Cardiac muscle cell (in vitro differentiated cells and primary cell): ENCODE data around the gene NETO1. TPM values are rescaled to one million over a fixed set of nuclear protein-coding genes. Genes with fewer than 3 reads are reported as not detected.

Source experiments
- DNase-seq, 2 donors: peaks; one replicate each; pipeline versions ENCODE4 v3.0.0 to v3.0.0-alpha.2; 2010 to 2017; ENCODE audit warnings: low read depth in 1 of 2, low spot score in 1 of 2
- H3K27ac ChIP-seq: fragments of 200-600 bp; sonication (generic); 2 replicates; pipeline ENCODE4 v1.5.1; 2016
- H3K27me3 ChIP-seq: fragments of 200-600 bp; sonication (generic); 2 replicates; pipeline ENCODE4 v1.6.0; 2016; ENCODE audit warnings: control low read depth
- H3K36me3 ChIP-seq: fragments of 200-600 bp; sonication (generic); 2 replicates; pipeline ENCODE4 v1.5.1; 2016; ENCODE audit warnings: control low read depth
- H3K4me1 ChIP-seq: fragments of 200-600 bp; sonication (generic); 2 replicates; pipeline ENCODE4 v1.8.1; 2017; ENCODE audit warnings: low read depth, mild to moderate bottlenecking, mixed run types
- H3K4me3 ChIP-seq: fragments of 200-600 bp; sonication (generic); 2 replicates; pipeline ENCODE4 v1.5.1; 2016; ENCODE audit warnings: mild to moderate bottlenecking
- H3K9me3 ChIP-seq: fragments of 200-600 bp; sonication (generic); 2 replicates; pipeline ENCODE4 v1.5.1; 2017; ENCODE audit warnings: low read depth, mild to moderate bottlenecking, control low read depth
- polyA plus RNA-seq: library from polyadenylated mRNA; unstranded; fragments of >200 nt; fragmentation: Nextera tagmentation; extraction: Ambion mirVana; gene quantifications from 2 replicates; pipeline ENCODE4 v1.2.1, GENCODE V29; 2016
- total RNA-seq: library from RNA; depleted of rRNA; stranded (reverse); fragments of >200 nt; gene quantifications from 2 replicates; pipeline ENCODE4 v1.2.3, GENCODE V29; 2016
- TF ChIP-seq, protein P1 (sequence below): IDR thresholded peaks from 2 replicates; pipeline ENCODE4 v1.5.1; 2012; ENCODE audit warnings: low read depth, mild to moderate bottlenecking, low read length

The NETO1 gene
- total and polyA plus RNA-seq, 2 experiments from 2014 or later: 2.8 to 3.6 TPM

DNA sequence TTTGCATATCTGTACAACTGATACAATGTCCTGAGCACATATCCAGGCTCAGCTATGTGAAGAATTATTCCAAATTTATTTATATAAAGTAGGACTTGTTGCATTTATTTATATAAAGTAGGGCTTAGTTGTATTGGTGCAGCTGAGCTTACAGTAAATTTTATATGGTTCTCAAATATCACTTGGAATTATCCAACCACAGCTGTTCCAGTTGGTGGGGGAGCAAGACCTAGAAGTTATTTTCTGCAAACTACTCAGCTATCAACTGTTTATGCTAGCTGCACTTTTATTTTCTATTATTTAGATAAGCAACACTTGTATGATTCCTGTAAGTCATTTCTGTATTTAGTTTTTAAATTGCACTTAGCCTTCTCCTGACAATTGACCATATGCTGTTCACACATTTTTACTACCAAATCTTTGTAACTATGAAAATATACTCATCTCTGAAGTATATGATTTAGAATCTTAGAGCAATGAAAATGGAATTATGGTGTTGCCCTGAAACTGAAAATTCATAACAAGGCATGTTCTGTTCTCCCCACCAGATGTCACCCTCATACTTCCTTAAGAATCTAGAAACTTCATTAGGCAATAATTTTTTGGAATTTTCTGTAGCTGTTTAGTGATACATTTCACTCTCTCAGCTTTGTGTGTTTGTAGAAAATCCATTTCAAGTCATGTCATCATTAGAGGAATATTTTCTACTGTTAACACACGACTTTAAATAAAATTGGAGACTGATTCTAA is 166.7 kb downstream of the NETO1 start:
- TF ChIP-seq, protein P1, sequence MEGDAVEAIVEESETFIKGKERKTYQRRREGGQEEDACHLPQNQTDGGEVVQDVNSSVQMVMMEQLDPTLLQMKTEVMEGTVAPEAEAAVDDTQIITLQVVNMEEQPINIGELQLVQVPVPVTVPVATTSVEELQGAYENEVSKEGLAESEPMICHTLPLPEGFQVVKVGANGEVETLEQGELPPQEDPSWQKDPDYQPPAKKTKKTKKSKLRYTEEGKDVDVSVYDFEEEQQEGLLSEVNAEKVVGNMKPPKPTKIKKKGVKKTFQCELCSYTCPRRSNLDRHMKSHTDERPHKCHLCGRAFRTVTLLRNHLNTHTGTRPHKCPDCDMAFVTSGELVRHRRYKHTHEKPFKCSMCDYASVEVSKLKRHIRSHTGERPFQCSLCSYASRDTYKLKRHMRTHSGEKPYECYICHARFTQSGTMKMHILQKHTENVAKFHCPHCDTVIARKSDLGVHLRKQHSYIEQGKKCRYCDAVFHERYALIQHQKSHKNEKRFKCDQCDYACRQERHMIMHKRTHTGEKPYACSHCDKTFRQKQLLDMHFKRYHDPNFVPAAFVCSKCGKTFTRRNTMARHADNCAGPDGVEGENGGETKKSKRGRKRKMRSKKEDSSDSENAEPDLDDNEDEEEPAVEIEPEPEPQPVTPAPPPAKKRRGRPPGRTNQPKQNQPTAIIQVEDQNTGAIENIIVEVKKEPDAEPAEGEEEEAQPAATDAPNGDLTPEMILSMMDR: no peak
- Histone ChIP-seq H3K4me3 (no peak overlapping the region), H3K27me3 (no peaks in the 10 kb centered on the region), H3K36me3 (no peaks in the 10 kb centered on the region), H3K27ac (no peak overlapping the region), H3K9me3 (no peaks in the 10 kb centered on the region), H3K4me1 (no peaks in the 10 kb centered on the region)
- peak; percentile 7 to 44 for DNase-seq

DNA sequence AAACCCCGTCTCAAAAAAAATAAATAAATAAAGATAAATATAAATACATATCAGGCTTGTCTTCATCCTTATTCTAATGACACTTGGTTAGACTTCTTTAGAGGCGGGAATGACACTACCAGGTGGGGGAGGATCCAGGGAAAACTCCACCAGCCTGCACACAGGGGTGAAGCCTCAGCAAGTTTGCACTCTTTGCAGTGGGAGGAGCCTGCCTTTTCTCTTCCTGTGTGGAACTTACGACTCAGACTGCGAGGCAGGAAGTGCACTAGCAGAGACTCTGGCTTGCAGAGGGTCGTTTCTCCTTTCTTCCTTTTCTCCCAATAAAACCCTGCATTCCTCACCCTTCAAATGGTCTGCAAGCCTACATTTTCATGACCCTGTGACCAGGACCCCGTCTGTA is 170.1 kb downstream of the NETO1 start:
- no peaks in the 10 kb centered on the region for H3K27me3 ChIP-seq
- H3K36me3 ChIP-seq: no peaks in the 10 kb centered on the region
- TF ChIP-seq, protein P1: no peak
- no peak overlapping the region for H3K4me3 ChIP-seq
- no peaks in the 10 kb centered on the region for H3K9me3 ChIP-seq
- no peak for DNase-seq
- no peak overlapping the region for H3K27ac ChIP-seq
- H3K4me1 ChIP-seq: peaks cover 7% of the 10 kb centered on the region

DNA sequence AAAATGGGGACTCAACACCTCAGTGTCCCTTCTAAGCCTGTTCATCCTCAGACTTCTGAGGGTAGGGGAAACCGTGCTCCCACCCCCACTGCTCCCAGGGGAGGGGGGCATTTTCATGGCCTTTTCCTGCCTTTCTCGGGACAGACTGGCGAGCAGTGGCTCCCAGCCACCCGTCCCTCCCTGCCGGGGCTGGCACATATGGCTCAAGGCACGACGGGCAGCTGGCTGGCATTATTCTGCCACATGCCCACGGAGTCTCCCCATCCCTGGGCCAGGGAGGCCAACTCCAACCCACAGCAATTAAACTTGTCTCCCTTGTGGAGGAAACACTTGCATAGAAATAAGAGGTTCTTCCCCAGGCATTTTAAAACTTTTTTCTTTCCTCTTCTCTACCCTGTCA is 175.2 kb downstream of the NETO1 start:
- peak overlapping the region; percentile 16 for H3K4me3 ChIP-seq
- TF ChIP-seq, protein P1: no peak
- no peaks in the 10 kb centered on the region for H3K27me3 ChIP-seq
- H3K27ac ChIP-seq: no peak overlapping the region
- no peak for DNase-seq
- H3K36me3 ChIP-seq: no peaks in the 10 kb centered on the region
- peaks cover 13% of the 10 kb centered on the region for H3K4me1 ChIP-seq
- no peaks in the 10 kb centered on the region for H3K9me3 ChIP-seq
